HG03060 (cell line): ENCODE results near the gene FRG2C.
"Not testable (repeated sequence)": the region's sequence is repeated elsewhere in the genome, so short reads cannot be mapped to it uniquely, and the experiment has no call there.

Source experiments
- ATAC-seq: cut with Tn5 transposase; IDR thresholded peaks from one replicate; pipeline ENCODE4 v1.9.1; 2021; ENCODE audit warnings: low read depth, moderate number of reproducible peaks; ENCODE audit not compliant: unreplicated experiment

The FRG2C gene

GRCh38 chr3:75668759-75669347, 4.7 kb downstream of the FRG2C start:
- not testable (repeated sequence) for ATAC-seq

GRCh38 chr3:75669348-75670297, 5.5 kb downstream of the FRG2C start:
- ATAC-seq: not testable (repeated sequence)

- ATAC-seq: not testable (repeated sequence)
These were observed 6.5 kb downstream of the FRG2C start for GRCh38 chr3:75670298-75671286.

- not testable (repeated sequence) for ATAC-seq
These were observed 7.4 kb downstream of the FRG2C start for GRCh38 chr3:75671287-75672139.

- ATAC-seq: not testable (repeated sequence)
These were observed 8.1 kb downstream of the FRG2C start for GRCh38 chr3:75672140-75672775.

GRCh38 chr3:75683965-75684364, 19.8 kb downstream of the FRG2C start:
- not testable (repeated sequence) for ATAC-seq

GRCh38 chr3:75687323-75687722, 23.2 kb downstream of the FRG2C start:
- ATAC-seq: no peak

- no peak for ATAC-seq
These were observed 27.9 kb downstream of the FRG2C start for GRCh38 chr3:75692061-75692460.
